ENCODE data around the gene VASP. TPM values are rescaled to one million over a fixed set of nuclear protein-coding genes. Genes with fewer than 3 reads are reported as not detected.

The VASP gene
- total and polyA plus RNA-seq, 9 of the 15 experiments (the other 6 are each of a cell fraction or from before 2014, with no cell fraction given), result 16.7 to 261 (median 112) TPM

DNA sequence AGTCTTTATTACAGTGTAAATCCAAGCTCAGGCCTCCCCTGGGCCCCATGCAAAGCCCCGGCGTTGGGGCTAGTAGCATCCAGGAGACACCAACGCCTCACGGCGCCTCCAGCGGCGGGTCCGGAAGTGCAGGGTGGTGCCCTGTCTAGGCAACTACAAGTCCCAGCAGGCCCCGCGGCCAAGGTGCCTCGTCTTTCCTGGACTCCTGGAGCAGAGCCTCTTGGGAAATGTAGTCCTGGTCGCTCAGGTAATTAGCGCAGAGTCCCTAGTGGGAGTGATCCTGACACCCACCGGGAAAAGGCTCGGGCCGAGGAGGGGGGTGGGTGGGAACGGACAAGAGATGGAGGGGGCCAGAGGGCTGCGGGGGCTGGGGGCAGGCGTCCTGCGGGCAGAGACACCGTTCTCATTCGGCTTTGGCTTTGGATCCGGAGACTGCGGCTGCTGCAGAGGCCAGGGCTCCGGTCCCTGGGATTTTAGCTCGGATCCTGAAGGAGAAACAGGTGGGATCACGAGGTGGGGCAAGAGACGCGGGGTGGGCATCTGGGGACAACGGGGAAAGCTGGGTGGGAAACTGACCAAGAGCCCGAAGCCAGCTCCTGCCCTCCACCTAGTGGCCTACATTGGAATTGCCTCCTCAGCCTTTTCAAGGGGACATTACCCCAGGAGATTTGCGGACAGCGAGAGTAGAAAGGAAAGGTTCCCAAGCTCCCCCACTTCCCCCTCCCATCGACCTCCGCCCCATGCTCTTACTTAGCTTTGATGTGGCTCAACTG, 21.8 kb upstream of the VASP start (continued):
- TF ChIP-seq, protein P1, sequence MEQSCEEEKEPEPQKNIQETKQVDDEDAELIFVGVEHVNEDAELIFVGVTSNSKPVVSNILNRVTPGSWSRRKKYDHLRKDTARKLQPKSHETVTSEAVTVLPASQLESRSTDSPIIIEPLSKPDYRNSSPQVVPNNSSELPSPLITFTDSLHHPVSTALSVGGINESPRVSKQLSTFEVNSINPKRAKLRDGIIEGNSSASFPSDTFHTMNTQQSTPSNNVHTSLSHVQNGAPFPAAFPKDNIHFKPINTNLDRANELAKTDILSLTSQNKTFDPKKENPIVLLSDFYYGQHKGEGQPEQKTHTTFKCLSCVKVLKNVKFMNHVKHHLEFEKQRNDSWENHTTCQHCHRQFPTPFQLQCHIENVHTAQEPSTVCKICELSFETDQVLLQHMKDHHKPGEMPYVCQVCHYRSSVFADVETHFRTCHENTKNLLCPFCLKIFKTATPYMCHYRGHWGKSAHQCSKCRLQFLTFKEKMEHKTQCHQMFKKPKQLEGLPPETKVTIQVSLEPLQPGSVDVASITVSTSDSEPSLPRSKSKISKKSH (CRISPR knock-in tag; IDR thresholded peaks at IDR 0.05), result no peak
- no peak for TF ChIP-seq FOXA3 (CRISPR knock-in tag; conservative IDR thresholded peaks at IDR 0.05 in 1 of 2, IDR thresholded peaks at IDR 0.05 in 1 of 2)
- 0 out of 2 replicates have a peak, but pooled peaks have one; percentile 24 for TF ChIP-seq JUND (IDR thresholded peaks at IDR 0.05; ENCODE audit: borderline replicate concordance, low read depth, low read length)
- peak; percentile 29; the same call in 1 of the 3 replicates for TF ChIP-seq JUND (tag; IDR thresholded peaks at IDR 0.05; ENCODE audit: borderline replicate concordance, low read depth, low read length)
- no peak for TF ChIP-seq LARP7 (IDR thresholded peaks at IDR 0.05)
- TF ChIP-seq, protein P2, sequence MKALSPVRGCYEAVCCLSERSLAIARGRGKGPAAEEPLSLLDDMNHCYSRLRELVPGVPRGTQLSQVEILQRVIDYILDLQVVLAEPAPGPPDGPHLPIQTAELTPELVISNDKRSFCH (CRISPR knock-in tag; IDR thresholded peaks at IDR 0.05), result no peak
- TF ChIP-seq, protein P2 (tag; IDR thresholded peaks at IDR 0.05), result no peak
- TF ChIP-seq CBFA2T2 (conservative IDR thresholded peaks at IDR 0.05), result no peak
- peak; percentile 50 for TF ChIP-seq NEUROD1 (IDR thresholded peaks at IDR 0.05; ENCODE audit: borderline replicate concordance, low read depth, low read length, partially characterized antibody)
- no peak for TF ChIP-seq ZNF586 (CRISPR knock-in tag; conservative IDR thresholded peaks at IDR 0.05)
- no peak for TF ChIP-seq ZNF583 (CRISPR knock-in tag; IDR thresholded peaks at IDR 0.05)
- peak; percentile 92 for TF ChIP-seq ZNF644 (tag; IDR thresholded peaks at IDR 0.05; ENCODE audit: low read depth)
- no peak for TF ChIP-seq TGIF2 (CRISPR knock-in tag; IDR thresholded peaks at IDR 0.05)
- TF ChIP-seq FUS (optimal IDR thresholded peaks at IDR 0.05; ENCODE audit: low read depth, low read length), result no peak
- peak; percentile 50; the same call in 1 of the 2 replicates for TF ChIP-seq CXXC5 (CRISPR knock-in tag; IDR thresholded peaks at IDR 0.05)
- no peak for TF ChIP-seq CBX8 (IDR thresholded peaks at IDR 0.05; ENCODE audit: borderline replicate concordance, extremely low read depth, low read depth, low read length, poor library complexity, severe bottlenecking)
- peak; percentile 37; the same call in 1 of the 2 replicates for TF ChIP-seq POLR2G (IDR thresholded peaks at IDR 0.05; ENCODE audit: low read depth, low read length)
- TF ChIP-seq RFX1 (IDR thresholded peaks at IDR 0.05), result no peak
- TF ChIP-seq NCOA1 (IDR thresholded peaks at IDR 0.05; ENCODE audit: low read depth), result 0 out of 2 replicates have a peak, but pooled peaks have one; percentile 21
- no peak for TF ChIP-seq KDM5B (IDR thresholded peaks at IDR 0.05; ENCODE audit: insufficient replicate concordance, low read depth, low read length)
- TF ChIP-seq, protein P3, sequence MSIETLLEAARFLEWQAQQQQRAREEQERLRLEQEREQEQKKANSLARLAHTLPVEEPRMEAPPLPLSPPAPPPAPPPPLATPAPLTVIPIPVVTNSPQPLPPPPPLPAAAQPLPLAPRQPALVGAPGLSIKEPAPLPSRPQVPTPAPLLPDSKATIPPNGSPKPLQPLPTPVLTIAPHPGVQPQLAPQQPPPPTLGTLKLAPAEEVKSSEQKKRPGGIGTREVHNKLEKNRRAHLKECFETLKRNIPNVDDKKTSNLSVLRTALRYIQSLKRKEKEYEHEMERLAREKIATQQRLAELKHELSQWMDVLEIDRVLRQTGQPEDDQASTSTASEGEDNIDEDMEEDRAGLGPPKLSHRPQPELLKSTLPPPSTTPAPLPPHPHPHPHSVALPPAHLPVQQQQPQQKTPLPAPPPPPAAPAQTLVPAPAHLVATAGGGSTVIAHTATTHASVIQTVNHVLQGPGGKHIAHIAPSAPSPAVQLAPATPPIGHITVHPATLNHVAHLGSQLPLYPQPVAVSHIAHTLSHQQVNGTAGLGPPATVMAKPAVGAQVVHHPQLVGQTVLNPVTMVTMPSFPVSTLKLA (conservative IDR thresholded peaks at IDR 0.05), result peak in 1 of 2 experiments; percentile 53; a peak in 2 of 4 replicates
- TF ChIP-seq, protein P4, sequence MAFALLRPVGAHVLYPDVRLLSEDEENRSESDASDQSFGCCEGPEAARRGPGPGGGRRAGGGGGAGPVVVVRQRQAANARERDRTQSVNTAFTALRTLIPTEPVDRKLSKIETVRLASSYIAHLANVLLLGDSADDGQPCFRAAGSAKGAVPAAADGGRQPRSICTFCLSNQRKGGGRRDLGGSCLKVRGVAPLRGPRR (CRISPR knock-in tag; IDR thresholded peaks at IDR 0.05), result no peak

Data from K562 (cell line).